GM12874 (cell line): ENCODE results near the gene PLAAT5.

Experiments
- CTCF ChIP-seq: IDR thresholded peaks from 2 replicates; pipeline ENCODE4 v1.5.1; 2011; ENCODE audit warnings: low read depth, mild to moderate bottlenecking, control low read depth, low read length, moderate library complexity; ENCODE audit not compliant: insufficient read depth

PLAAT5 gene

DNA sequence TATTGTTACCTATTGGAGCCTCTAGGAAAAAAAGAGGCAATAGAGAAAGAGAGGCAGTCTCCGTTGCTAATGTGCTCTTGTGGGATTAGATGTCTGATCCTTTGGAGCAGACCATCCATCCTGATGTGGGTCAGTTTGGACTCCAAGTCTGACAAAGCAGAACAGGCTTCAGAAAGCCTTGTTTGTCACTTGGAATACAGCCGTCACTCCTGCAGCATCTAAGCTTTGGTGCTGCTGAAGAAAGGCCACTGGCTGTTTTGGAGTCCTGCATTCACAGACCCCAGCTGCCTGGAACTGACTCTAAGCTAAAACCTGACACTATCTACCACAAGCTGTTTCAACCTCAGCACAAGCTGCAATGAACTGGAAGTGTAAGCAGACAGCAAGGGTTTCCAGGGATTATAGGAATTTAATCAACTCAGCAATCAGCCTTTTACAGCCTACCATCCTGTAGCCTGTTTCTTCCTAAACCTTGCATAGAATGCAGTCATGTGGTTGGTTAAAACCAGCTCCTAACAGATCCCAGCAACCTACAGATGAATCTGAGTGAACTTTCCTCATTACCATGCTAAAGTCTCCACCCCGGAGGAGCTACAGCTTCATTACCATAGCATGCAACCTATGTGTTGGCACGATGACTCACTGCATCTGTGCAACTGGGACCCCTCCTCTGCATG, 42.0 kb upstream of the PLAAT5 start:
- no peak for TF ChIP-seq CTCF

GRCh38 chr11:63532117-63532516, 41.1 kb upstream of the PLAAT5 start:
- TF ChIP-seq CTCF: no peak

- no peak for TF ChIP-seq CTCF
Observed at GRCh38 chr11:63530021-63530420, 39.1 kb upstream of the PLAAT5 start.

GRCh38 chr11:63527667-63528066, 36.7 kb upstream of the PLAAT5 start:
- no peak for TF ChIP-seq CTCF

GRCh38 chr11:63523151-63523550, 32.2 kb upstream of the PLAAT5 start:
- no peak for TF ChIP-seq CTCF

DNA sequence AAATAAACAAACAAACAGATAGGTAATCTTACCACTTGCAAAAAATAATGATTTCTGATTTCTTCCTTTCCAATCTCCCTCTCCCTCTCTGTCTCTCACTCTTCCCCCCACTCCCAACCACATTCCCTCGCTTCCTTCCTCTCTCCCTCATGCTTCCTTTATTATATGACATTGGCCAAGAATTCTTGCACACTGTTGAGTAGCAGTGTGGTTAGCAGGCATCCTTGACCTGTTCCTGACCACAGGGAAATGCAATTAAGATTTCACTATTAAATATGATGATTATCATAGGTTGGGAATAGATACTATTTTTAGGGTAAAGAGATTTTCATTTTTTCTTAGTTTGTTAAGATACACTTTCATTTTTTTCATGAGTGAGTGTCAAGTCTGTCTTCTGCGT, 30.9 kb upstream of the PLAAT5 start:
- no peak for TF ChIP-seq CTCF

DNA sequence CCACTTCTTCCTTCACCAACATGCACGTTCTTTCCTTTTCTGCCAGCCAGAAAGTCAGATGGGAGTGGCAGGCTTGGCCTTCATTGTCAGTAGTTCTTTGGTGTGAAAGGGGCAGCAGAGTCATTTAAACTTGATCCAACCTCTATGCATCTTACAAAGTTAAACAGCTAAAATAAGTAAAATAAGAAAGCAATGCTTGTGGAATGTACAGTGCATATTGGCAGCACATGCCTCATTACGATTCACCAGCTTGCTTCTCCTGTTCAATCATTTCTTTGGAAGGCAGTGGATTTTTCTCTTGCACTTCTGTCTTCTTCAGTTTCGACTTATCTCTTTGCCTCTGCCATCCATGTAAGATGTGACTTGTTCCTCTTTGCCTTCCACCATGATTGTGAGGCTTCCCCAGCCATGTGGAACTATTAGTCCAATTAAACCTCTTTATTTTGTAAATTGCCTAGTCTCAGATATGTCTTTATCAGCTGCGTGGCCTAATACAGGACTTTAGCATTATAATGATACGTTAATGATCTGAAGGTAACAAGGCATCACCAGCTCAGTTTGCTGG, 29.7 kb upstream of the PLAAT5 start:
- no peak for TF ChIP-seq CTCF
